AG04449 (cell line): ENCODE measurements around the gene SOD3.

ENCODE experiments used
- CTCF ChIA-PET: fragments of 350-600 bp; formaldehyde crosslinking; extraction: SDS; loops from one replicate; lab custom pipeline; 2021; ENCODE audit warnings: antibody characterized with exemption; lab: Yijun Ruan, JAX
- POLR2A ChIA-PET: fragments of 400-600, 350-600 bp; formaldehyde crosslinking; extraction: SDS; loops from one replicate; lab custom pipeline; 2020; ENCODE audit warnings: antibody characterized with exemption, inconsistent platforms; lab: Yijun Ruan, JAX
- DNase-seq: peaks from one replicate; pipeline ENCODE4 v3.0.0-alpha.2; 2010; ENCODE audit warnings: low read depth, low spot score
- H3K4me3 ChIP-seq: 2 replicates; pipeline ENCODE4 v1.5.1; 2011; ENCODE audit warnings: low read depth, mild to moderate bottlenecking, control low read depth, low read length
- CTCF ChIP-seq: IDR thresholded peaks from one replicate; pipeline ENCODE4 v1.5.1; 2011; ENCODE audit warnings: mild to moderate bottlenecking, moderate library complexity, low read length, control low read depth, inconsistent platforms; ENCODE audit not compliant: insufficient read depth; ENCODE audit errors: missing control alignments

SOD3 gene

GRCh38 chr4:24751926-24752539, 43.3 kb upstream of the SOD3 start:
- TF ChIP-seq CTCF = no peak
- no peak for DNase-seq
- CTCF ChIA-PET = no interaction called here
- POLR2A ChIA-PET = no interaction called here
- no peak overlapping the region for H3K4me3 ChIP-seq

GRCh38 chr4:24753519-24753918, 41.9 kb upstream of the SOD3 start:
- DNase-seq = no peak
- POLR2A ChIA-PET = no interaction called here
- CTCF ChIA-PET = no interaction called here
- no peak for TF ChIP-seq CTCF
- no peak overlapping the region for H3K4me3 ChIP-seq

- H3K4me3 ChIP-seq = no peak overlapping the region
- ChIA-PET CTCF (no interaction called here), POLR2A (no interaction called here)
- DNase-seq = no peak
- TF ChIP-seq CTCF = no peak
Observed at GRCh38 chr4:24754571-24754970, 40.8 kb upstream of the SOD3 start.

GRCh38 chr4:24763631-24764297, 31.6 kb upstream of the SOD3 start:
- TF ChIP-seq CTCF = no peak
- H3K4me3 ChIP-seq = no peak overlapping the region
- POLR2A ChIA-PET = no interaction called here
- CTCF ChIA-PET = interaction anchor here (1.6 kb wide), 1 partner anchor 217 kb away, joined by 4 read pairs; no protein-coding TSS in a partner anchor
- no peak for DNase-seq

- ChIA-PET POLR2A (no interaction called here), CTCF (interaction anchor here (0.5 to 1.6 kb wide), 2 partner anchors 216 to 432 kb away, joined by 3 to 4 read pairs; no protein-coding TSS in a partner anchor)
- no peak for TF ChIP-seq CTCF
- H3K4me3 ChIP-seq = no peak overlapping the region
- no peak for DNase-seq
Observed at GRCh38 chr4:24764345-24764744, 31.0 kb upstream of the SOD3 start.

- ChIA-PET POLR2A (interaction anchor here (0.7 kb wide), 1 partner anchor 245 kb away, joined by 3 read pairs; no protein-coding TSS in a partner anchor), CTCF (interaction anchor here (1.6 kb wide), 1 partner anchor 215 kb away, joined by 4 read pairs; no protein-coding TSS in a partner anchor)
- no peak overlapping the region for H3K4me3 ChIP-seq
- TF ChIP-seq CTCF = no peak
- DNase-seq = no peak
Observed at GRCh38 chr4:24765376-24765988, 29.9 kb upstream of the SOD3 start.
